NOMO-1 (cell line): ENCODE data around the gene KCNK1.

ENCODE experiments used
- DNase-seq, 2 experiments: peaks; one replicate each; lab custom pipeline; 2025; ENCODE audit not compliant: unreplicated experiment in 2 of 2; lab: John Stamatoyannopoulos, UW

Gene KCNK1

GRCh38 chr1:233635765-233636502, 22.0 kb downstream of the KCNK1 start:
- DNase-seq = no peak

DNA sequence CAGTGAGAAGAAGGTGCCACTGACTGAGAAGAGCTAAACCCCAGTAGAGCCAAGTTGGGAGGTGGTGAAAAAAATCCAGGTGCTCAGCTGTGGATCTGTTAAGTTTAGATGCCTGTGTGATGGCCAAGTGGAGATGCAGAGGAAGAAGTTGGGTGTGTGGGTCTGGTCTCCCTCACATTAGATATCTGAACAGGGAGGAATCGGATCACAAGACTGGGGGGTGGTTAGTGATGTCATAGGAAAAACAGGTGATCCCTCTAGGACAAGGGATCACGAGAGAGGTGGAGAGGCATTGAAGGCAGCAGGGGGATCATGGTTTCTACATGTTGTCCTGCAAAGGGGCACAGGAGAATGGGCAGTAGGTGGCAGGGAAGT, 22.6 kb downstream of the KCNK1 start:
- no peak for DNase-seq

GRCh38 chr1:233638513-233638912, 24.6 kb downstream of the KCNK1 start:
- DNase-seq = no peak

- DNase-seq = no peak
Measured at GRCh38 chr1:233639611-233640010, 25.7 kb downstream of the KCNK1 start.

DNA sequence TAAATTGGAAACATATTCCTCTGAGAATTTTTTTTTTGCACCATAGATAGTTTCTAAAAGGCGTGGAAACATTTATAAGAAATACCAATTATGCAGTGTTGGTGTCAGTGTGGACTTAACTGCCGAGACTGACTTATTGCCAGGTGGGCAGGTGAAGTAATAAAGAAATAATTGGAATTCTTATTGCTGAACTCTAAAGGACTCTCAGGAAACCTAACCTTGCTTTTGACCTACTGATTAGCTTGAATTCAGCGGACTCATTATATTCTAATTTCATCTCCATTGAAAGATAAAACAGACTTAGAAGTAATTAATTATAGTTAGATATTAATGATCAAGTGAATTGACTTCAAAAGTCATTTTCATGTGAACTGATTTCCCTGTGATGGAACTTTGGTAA, 26.3 kb downstream of the KCNK1 start:
- no peak for DNase-seq

DNA sequence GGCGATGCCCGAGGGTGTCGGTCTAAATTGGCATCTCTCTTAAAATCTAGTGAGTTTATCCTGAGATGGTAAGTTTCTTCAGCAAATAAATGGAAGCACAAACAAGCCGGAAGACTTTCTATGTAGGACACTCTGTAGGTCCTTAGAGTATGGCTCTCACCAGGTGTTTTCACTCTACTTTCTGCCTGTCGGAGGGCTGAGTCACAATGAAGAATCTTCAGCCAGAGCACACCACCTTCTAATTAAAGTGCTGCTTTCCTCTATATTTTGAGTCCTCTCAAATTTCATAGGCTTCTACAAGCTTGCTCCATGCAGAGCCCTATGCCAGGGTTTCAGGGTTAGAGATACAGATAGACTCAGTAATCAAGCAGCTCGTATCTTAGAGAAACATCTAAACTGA, 27.1 kb downstream of the KCNK1 start:
- DNase-seq = no peak

GRCh38 chr1:233647073-233647472, 33.2 kb downstream of the KCNK1 start:
- DNase-seq = no peak

DNA sequence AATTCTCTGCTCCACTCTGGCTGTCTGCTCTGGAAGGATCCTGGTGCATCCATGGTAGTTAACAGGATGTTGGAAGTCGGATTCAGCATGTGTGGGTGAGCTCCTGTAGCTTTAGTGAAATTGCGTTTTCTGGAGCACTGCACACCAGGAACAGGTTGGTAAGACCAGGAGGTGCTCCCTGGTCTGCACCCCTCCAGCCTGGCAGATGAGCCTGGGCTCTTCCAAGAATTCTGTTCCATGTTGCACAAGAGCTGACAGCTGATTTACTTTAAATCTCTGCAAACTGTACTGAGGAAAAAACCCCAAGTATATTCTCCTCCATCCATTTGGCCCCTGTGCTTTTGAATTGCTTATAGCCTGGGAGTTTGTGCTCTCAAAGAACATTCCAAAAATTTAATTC, 33.7 kb downstream of the KCNK1 start:
- DNase-seq = no peak

DNA sequence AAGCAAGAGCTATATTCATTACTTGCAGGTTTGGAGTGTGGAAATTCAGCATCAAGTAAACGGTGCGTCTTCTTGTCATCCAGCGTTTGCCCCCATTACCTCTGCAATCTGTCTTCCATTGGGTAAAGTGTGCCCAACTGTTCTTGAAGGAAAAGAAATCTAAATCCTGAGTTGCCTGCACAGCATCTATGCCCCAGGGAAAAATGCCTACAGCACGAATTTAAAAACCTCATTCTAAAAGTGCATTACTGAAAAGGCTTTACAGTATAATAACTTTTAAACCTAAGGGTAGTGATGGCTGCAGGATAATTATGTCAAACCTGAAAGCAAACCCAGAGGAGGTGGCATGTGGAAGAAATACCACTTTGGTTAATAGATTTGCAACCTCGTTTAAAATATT, 37.2 kb downstream of the KCNK1 start:
- no peak for DNase-seq

GRCh38 chr1:233651563-233652233, 37.8 kb downstream of the KCNK1 start:
- no peak for DNase-seq

GRCh38 chr1:233652526-233652925, 38.6 kb downstream of the KCNK1 start:
- DNase-seq = no peak

DNA sequence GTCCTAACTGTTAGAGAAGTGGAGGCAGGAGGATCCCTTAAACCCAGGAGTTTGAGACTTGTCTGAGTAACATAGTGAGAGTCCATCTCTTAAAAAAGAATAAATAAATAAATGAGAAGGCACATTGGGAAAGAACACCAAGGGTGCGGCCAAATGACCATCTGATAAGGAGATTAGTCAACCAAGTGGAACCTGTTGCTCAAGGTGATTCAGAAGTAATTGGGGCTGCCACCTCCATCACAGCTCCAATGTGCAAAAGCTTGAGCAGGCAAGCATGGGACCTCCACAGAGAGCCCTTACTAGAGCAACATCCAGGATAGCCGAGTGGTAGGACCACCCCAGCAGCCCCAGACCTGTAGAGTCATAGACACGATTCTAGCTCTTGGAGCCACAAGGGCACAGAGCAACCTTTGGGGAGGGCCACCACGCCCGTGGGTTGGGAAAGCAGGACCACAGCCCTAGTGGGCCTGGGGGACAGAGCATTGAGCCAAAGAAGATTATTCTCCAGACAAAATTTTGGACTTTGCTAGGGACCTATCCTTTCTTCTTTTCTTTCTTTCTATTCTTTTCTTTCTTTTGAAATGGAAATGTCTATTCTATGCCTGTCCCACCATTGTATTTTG, 40.9 kb downstream of the KCNK1 start:
- no peak for DNase-seq

- DNase-seq = no peak
Measured at GRCh38 chr1:233655301-233655740, 41.4 kb downstream of the KCNK1 start.

- no peak for DNase-seq
Measured at GRCh38 chr1:233656032-233656635, 42.2 kb downstream of the KCNK1 start.

DNA sequence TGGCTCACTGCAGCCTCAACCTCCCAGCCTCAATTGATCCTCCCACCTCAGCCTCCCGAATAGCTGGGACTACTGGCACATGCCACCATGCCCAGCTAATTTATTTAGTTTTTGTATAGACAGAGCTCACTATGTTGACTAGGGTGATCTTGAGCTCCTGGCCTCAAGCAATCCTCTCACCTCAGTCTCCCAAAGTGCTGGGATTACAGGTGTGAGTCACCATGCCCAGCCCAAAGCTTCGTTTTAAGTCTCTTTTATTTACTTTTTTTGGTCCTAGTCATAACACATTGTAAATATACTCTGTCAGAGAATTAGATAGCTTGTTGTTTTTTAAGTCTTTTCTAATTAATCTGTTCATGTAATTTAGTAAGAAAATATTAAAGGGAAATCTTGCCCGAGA, 42.8 kb downstream of the KCNK1 start:
- DNase-seq = no peak

GRCh38 chr1:233657466-233657865, 43.6 kb downstream of the KCNK1 start:
- DNase-seq = no peak

GRCh38 chr1:233659495-233659894, 45.6 kb downstream of the KCNK1 start:
- DNase-seq = no peak

DNA sequence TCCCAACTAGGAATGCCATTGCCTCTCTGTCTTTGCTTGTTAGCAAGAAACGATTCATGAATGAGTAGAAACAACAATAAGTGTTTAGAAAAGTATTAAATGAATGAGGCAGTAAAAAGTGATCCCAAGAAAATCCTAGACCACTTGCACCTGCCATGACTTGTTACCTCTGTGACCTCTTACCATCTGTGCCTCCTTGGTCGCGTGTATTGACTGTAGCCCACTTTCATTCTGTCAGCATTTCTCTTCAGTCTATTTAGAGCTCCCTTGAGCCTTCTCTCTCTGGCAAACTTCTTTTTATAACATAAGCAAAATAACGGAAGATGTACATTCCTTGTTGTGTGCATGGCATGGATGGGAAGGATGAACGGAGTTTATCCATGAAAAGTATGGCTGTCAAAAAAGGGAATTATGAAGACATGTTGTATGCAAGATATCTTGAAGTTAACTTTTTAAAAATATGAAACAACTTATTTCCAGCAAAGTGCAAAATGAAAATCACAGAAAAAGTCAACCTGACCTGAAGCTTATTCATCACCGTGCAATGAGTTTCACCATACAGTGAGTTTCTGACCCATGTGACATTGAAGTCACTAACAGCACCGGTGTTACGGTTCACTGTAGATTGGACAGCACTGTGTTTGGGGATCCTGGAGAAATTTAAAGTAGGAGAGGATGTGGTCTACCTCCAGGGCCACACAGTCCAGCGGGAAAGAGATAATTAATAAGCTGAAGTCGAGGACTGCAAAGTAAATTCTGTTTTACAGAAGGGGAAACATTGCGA, 47.7 kb downstream of the KCNK1 start:
- no peak for DNase-seq

DNA sequence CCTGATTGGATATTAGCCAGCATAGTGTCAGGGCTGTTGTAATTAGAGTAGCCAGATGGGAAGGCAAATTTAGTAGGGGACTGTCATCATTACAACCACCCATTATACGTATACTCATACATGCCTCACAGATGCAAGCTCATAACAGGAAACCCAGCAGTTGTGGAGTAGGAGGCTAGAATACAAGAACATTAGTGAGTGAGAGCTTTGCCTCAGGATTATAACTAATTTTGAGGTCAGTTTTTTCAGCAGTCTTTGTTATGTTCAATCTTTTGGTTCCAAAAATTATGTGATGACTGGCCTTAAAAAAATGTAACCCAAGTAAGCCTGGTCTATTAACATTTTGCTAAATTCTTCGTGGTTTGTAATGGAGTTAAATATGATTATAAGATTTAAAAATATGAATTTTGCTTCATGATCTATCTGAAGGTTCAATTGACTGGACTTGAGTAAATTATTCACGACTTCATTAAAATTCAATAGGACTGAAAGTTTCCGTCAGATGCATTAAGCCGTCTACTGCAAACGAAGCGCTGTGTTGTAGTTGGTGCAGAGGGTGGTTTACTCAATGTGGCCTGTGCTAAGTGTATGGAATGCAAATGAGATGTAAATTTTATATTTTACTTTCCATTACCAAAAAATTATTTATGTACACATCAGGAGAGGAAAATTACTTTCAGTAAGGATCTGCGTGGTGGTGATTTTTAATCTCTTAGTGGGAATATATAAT, 48.8 kb downstream of the KCNK1 start:
- no peak for DNase-seq

- DNase-seq = no peak
Measured at GRCh38 chr1:233664253-233664652, 50.3 kb downstream of the KCNK1 start.
